CD14-positive monocyte (primary cell): Measurements from ENCODE around the gene KCNC1. TPM values are rescaled to one million over a fixed set of nuclear protein-coding genes. Genes with fewer than 3 reads are reported as not detected.

ENCODE experiments used
- DNase-seq, 3 donors: peaks; one replicate each; pipeline ENCODE4 v3.0.0-alpha.2; 2011 to 2022
- H2AFZ ChIP-seq: 2 replicates; pipeline ENCODE4 v1.6.0; 2012; ENCODE audit warnings: mild to moderate bottlenecking, low read depth, low read length, inconsistent platforms; ENCODE audit not compliant: insufficient read depth, poor library complexity, severe bottlenecking
- H3K27ac ChIP-seq, 2 donors: 1 replicate in 1 of 2; 2 replicates in 1 of 2; pipeline ENCODE4 v1.5.1; 2012 to 2013; ENCODE audit warnings: low read length in 2 of 2, control low read depth in 1 of 2, inconsistent platforms in 1 of 2, low read depth in 1 of 2, mild to moderate bottlenecking in 1 of 2
- H3K27me3 ChIP-seq, 2 donors: one replicate each; pipeline versions ENCODE4 v1.6.0 to v1.6.1; 2011 to 2013; ENCODE audit warnings: low read length in 2 of 2; ENCODE audit not compliant: control insufficient read depth in 2 of 2, insufficient read depth in 2 of 2
- H3K36me3 ChIP-seq, 2 donors: replicated peaks in 1 of 2; 1 replicate in 1 of 2; 2 replicates in 1 of 2; pipeline versions ENCODE4 v1.5.1 to v1.6.1; 2012 to 2013; ENCODE audit warnings: low read length in 2 of 2, control low read depth in 1 of 2, inconsistent platforms in 1 of 2, mild to moderate bottlenecking in 1 of 2; ENCODE audit not compliant: insufficient read depth in 2 of 2, control insufficient read depth in 1 of 2
- H3K4me1 ChIP-seq, 2 donors: 1 replicate in 1 of 2; 2 replicates in 1 of 2; pipeline versions ENCODE4 v1.5.1 to v1.6.1; 2012 to 2013; ENCODE audit warnings: low read length in 2 of 2, control low read depth in 1 of 2, inconsistent platforms in 1 of 2, mild to moderate bottlenecking in 1 of 2, moderate library complexity in 1 of 2; ENCODE audit not compliant: insufficient read depth in 2 of 2, control insufficient read depth in 1 of 2
- H3K4me2 ChIP-seq: replicated peaks from 2 replicates; pipeline ENCODE3; 2012; ENCODE audit warnings: low read length, moderate library complexity, mild to moderate bottlenecking; ENCODE audit not compliant: poor library complexity, severe bottlenecking; ENCODE audit errors: extremely low read depth
- H3K4me3 ChIP-seq, 3 experiments: fragments of 200-600 bp in 1 of 3; sonication (generic) in 1 of 3; replicated peaks in 1 of 3; 1 replicate in 2 of 3; 2 replicates in 1 of 3; pipeline ENCODE4 v1.5.1; 2011 to 2013; ENCODE audit warnings: low read length in 3 of 3, mild to moderate bottlenecking in 3 of 3, control low read depth in 2 of 3, low read depth in 2 of 3, inconsistent platforms in 1 of 3, moderate library complexity in 1 of 3
- H3K79me2 ChIP-seq: 2 replicates; pipeline ENCODE4 v1.6.0; 2012; ENCODE audit warnings: mild to moderate bottlenecking, control low read depth, inconsistent platforms, low read length, moderate library complexity; ENCODE audit not compliant: insufficient read depth
- H3K9ac ChIP-seq: 2 replicates; pipeline ENCODE4 v1.6.0; 2017; ENCODE audit warnings: low read length, mild to moderate bottlenecking; ENCODE audit not compliant: insufficient read depth, poor library complexity, severe bottlenecking
- H3K9me3 ChIP-seq, 2 donors: replicated peaks in 1 of 2; 1 replicate in 1 of 2; 2 replicates in 1 of 2; pipeline versions ENCODE4 v1.5.1 to v1.6.1; 2012 to 2013; ENCODE audit warnings: low read length in 2 of 2, control low read depth in 1 of 2; ENCODE audit not compliant: control insufficient read depth in 1 of 2, insufficient read depth in 1 of 2
- H4K20me1 ChIP-seq: 2 replicates; pipeline ENCODE4 v1.6.0; 2012; ENCODE audit warnings: mild to moderate bottlenecking, low read length, control low read depth, moderate library complexity; ENCODE audit not compliant: insufficient read depth
- H3K27ac Mint-ChIP-seq, 7 donors: one replicate each; pipeline ENCODE4 v1.8.0; 2020; ENCODE audit warnings: mild to moderate bottlenecking in 7 of 7, mixed read lengths in 7 of 7, moderate library complexity in 6 of 7, inconsistent platforms in 2 of 7
- H3K27me3 Mint-ChIP-seq, 3 donors: one replicate each; pipeline ENCODE4 v1.8.0; 2021 to 2022; ENCODE audit warnings: low read depth in 3 of 3, mild to moderate bottlenecking in 3 of 3, mixed read lengths in 3 of 3, moderate library complexity in 3 of 3, inconsistent platforms in 1 of 3
- H3K36me3 Mint-ChIP-seq, 2 donors: one replicate each; pipeline ENCODE4 v1.8.0; 2020; ENCODE audit warnings: mixed read lengths in 2 of 2, inconsistent platforms in 1 of 2, mild to moderate bottlenecking in 1 of 2
- H3K4me1 Mint-ChIP-seq: one replicate; pipeline ENCODE4 v1.8.0; 2020; ENCODE audit warnings: mild to moderate bottlenecking, mixed read lengths
- H3K4me3 Mint-ChIP-seq, 2 donors: one replicate each; pipeline ENCODE4 v1.8.0; 2020; ENCODE audit warnings: mild to moderate bottlenecking in 2 of 2, mixed read lengths in 2 of 2, moderate library complexity in 1 of 2
- H3K9me3 Mint-ChIP-seq, 7 donors: one replicate each; pipeline ENCODE4 v1.8.0; 2020 to 2022; ENCODE audit warnings: mixed read lengths in 7 of 7, mild to moderate bottlenecking in 6 of 7, moderate library complexity in 6 of 7, inconsistent platforms in 2 of 7
- CTCF ChIP-seq: fragments of 200-600 bp; IDR thresholded peaks from one replicate; pipeline ENCODE4 v1.8.0; 2022; ENCODE audit warnings: antibody characterized with exemption, mild to moderate bottlenecking
- WGBS: methylation state at CpG from one replicate; pipeline ENCODE4 v1.1.5; 2013; ENCODE audit warnings: missing lambda C conversion rate; ENCODE audit not compliant: insufficient coverage; 5-methylcytosine and 5-hydroxymethylcytosine counted together
- intact Hi-C, 2 donors: fragments of 100-400 bp; cut with micrococcal nuclease; formaldehyde crosslinking; loops; one replicate each; pipeline versions ENCODE4 v1.15.0 to v1.15.1; 2023
- polyA plus RNA-seq, 3 donors: library from polyadenylated mRNA; depleted of rRNA in 1 of 3; unstranded in 2 of 3; stranded (reverse) in 1 of 3; fragments of 300-500 nt in 2 of 3; fragments of >200 nt in 1 of 3; fragmentation: Illumina TruSeq in 2 of 3; gene quantifications; 1 replicate in 2 of 3; 2 replicates in 1 of 3; pipeline ENCODE4 v1.2.3, GENCODE V29; 2012 to 2021

KCNC1 gene
- polyA plus RNA-seq, 3 donors = not detected

- H3K27ac ChIP-seq = no peak overlapping the region
- peak overlapping the region in 1 of 7 donors; percentile 66 for H3K27ac Mint-ChIP-seq
- H3K36me3 ChIP-seq = no peaks in the 10 kb centered on the region
- H3K36me3 Mint-ChIP-seq = peaks cover 0 to 4% of the 10 kb centered on the region in 2 donors
- no peaks in the 10 kb centered on the region for H4K20me1 ChIP-seq
- no peak for TF ChIP-seq CTCF
- H3K4me1 ChIP-seq = no peaks in the 10 kb centered on the region
- H3K4me3 Mint-ChIP-seq = peak overlapping the region in 1 of 2 donors; percentile 64
- H3K4me1 Mint-ChIP-seq = no peaks in the 10 kb centered on the region
- no peak overlapping the region for H3K4me3 ChIP-seq
- no peak overlapping the region for H2AFZ ChIP-seq
- no peak for DNase-seq
- no peaks in the 10 kb centered on the region for H3K79me2 ChIP-seq
- H3K9me3 Mint-ChIP-seq = peaks cover 0 to 14% (median 3%) of the 10 kb centered on the region in 7 donors
- no peak overlapping the region for H3K9ac ChIP-seq
- peaks cover 18 to 69% of the 10 kb centered on the region in 2 donors for H3K27me3 ChIP-seq
- H3K4me2 ChIP-seq = no peak overlapping the region
- H3K9me3 ChIP-seq = peaks cover 3 to 15% of the 10 kb centered on the region in 2 donors
- H3K27me3 Mint-ChIP-seq = peaks cover 28 to 45% (median 34%) of the 10 kb centered on the region in 3 donors
- intact Hi-C loops = no loop called here
- WGBS = 40% methylated on average over 7 of the region's 15 CpGs
These were observed 2.6 kb downstream of the KCNC1 start for GRCh38 chr11:17736930-17737817.

- Histone ChIP-seq H3K36me3 (no peaks in the 10 kb centered on the region), H2AFZ (no peak overlapping the region), H3K4me3 (no peak overlapping the region), H3K4me2 (no peak overlapping the region), H3K27ac (no peak overlapping the region), H3K79me2 (no peaks in the 10 kb centered on the region), H3K27me3 (peaks cover 11 to 60% of the 10 kb centered on the region in 2 donors), H3K9ac (no peak overlapping the region), H3K9me3 (peaks cover 3 to 15% of the 10 kb centered on the region in 2 donors), H3K4me1 (no peaks in the 10 kb centered on the region), H4K20me1 (no peaks in the 10 kb centered on the region)
- no peak for TF ChIP-seq CTCF
- Mint-ChIP-seq H3K9me3 (peaks cover 0 to 14% (median 3%) of the 10 kb centered on the region in 7 donors), H3K4me1 (no peaks in the 10 kb centered on the region), H3K27ac (no peak overlapping the region), H3K36me3 (peaks cover 0 to 4% of the 10 kb centered on the region in 2 donors), H3K4me3 (peak overlapping the region in 1 of 2 donors; percentile 18), H3K27me3 (peaks cover 18 to 36% (median 25%) of the 10 kb centered on the region in 3 donors)
- intact Hi-C loops = no loop called here
- no peak for DNase-seq
- 55% methylated on average over 9 of the region's 10 CpGs for WGBS
These were observed 3.8 kb downstream of the KCNC1 start for GRCh38 chr11:17738151-17738973.
